GM13976 (cell line): ENCODE results near the gene DPCD.

Source experiments
- DNase-seq: peaks from one replicate; pipeline ENCODE4 v3.0.0; 2012; ENCODE audit warnings: low spot score
- in situ Hi-C: fragments of 300-500 bp; cut with MboI; formaldehyde crosslinking; loops from one replicate; pipeline ENCODE4 v1.12.0; 2022; ENCODE audit warnings: low sequenced_read_pairs, mixed read lengths, inconsistent platforms; ENCODE audit not compliant: unreplicated experiment
- TF ChIP-seq, protein P1 (sequence below): IDR thresholded peaks from 2 replicates; pipeline ENCODE4 v1.5.1; 2012; ENCODE audit warnings: borderline replicate concordance, mild to moderate bottlenecking; ENCODE audit not compliant: insufficient read depth; ENCODE audit errors: extremely low read depth, missing control alignments, control extremely low read depth

DPCD gene

DNA sequence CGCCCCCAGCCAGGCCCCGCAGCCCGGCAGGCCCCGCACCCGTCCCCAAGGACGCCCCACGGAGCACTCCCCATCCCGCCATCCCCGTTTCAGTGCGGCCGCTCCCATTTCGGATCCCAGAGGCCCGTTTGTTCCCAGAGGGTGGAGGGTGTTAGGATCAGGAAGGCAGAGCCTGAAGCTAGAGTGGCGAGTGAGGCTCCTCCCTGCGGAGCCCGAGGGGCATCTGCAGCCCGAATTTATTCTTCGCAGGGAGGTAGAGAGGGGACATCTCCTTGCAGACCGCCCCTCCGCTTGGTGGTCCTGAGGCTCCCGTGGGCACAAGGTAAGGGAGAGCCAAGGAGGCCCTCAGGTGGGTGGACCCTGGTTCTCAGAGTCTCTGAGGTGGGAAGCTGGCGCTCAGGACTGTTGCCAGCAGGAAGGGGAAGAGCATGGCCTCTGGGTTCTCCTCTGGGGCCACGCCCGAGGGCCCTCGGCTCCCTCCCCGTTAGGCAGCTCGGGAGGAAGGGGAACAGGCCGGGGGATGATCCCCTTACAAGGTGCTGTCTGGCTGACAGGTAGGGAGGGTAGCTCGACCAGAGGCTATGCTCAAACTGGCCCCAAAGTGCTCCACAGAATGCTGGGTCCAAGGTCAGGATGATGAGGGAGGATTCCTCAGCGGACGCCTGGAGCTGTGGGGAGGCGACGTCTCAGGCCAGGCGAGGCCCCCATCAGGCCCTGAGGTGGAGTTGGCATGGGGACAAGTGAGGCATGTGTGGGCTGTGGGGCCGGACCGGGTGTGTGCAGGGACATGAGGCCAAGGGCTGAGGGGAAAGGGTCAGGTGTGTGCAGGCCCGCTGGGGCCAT is 17.5 kb upstream of the DPCD start:
- no peak for DNase-seq
- in situ Hi-C loops, result loop anchor here (25.0 kb wide), 2 partner anchors 258 to 358 kb away; no protein-coding TSS in a partner anchor
- TF ChIP-seq, protein P1, sequence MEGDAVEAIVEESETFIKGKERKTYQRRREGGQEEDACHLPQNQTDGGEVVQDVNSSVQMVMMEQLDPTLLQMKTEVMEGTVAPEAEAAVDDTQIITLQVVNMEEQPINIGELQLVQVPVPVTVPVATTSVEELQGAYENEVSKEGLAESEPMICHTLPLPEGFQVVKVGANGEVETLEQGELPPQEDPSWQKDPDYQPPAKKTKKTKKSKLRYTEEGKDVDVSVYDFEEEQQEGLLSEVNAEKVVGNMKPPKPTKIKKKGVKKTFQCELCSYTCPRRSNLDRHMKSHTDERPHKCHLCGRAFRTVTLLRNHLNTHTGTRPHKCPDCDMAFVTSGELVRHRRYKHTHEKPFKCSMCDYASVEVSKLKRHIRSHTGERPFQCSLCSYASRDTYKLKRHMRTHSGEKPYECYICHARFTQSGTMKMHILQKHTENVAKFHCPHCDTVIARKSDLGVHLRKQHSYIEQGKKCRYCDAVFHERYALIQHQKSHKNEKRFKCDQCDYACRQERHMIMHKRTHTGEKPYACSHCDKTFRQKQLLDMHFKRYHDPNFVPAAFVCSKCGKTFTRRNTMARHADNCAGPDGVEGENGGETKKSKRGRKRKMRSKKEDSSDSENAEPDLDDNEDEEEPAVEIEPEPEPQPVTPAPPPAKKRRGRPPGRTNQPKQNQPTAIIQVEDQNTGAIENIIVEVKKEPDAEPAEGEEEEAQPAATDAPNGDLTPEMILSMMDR, result no peak

DNA sequence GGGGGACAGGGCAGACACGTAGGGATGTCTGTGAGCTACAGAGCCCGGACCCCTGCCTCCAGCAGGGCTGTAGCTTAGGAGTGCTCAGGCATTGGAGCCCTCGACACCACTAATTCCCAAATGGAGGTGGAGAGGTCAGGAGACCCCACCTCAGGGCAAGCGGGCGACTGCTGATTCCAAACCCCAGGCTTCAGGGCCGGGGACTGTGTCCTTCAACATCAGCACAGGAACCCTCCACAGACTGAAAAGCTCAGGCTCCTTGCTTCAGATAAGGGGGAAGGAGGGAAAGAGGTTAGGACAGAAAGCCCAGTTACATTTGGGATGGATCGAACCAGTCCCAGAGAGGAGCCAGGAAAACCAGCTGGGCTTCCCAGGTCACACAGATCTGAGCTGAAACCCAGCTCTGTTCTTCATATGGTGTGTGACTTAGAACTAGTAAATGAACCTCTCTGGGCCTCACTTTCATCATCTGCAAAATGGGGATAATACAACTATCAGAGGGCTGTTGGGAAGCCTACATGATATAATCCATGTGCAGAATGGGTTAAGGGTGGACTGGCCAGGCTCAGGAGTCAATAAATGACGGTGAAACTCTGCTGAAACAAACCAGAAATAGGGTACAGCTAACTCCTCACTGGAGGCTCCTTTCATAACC is 16.7 kb upstream of the DPCD start:
- TF ChIP-seq, protein P1, result no peak
- DNase-seq, result no peak
- in situ Hi-C loops, result loop anchor here (25.0 kb wide), 2 partner anchors 259 to 359 kb away; no protein-coding TSS in a partner anchor

DNA sequence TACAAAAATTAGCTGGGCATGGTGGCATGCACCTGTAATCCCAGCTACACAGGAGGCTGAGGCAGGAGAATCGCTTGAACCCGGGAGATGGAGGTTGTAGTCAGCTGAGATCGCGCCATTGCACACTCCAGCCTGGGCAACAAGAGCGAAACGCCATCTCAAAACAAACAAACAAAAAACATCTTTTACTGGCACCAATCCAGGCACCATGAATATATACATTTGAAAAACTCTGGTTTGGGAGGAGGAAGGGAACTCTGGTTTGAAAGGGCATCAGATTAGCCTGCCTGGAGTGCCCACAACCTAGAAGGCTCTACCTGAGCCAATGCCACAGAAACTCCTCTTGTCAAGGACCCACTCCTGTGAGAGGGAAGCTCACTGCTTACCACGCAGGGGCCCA is 16.0 kb upstream of the DPCD start:
- in situ Hi-C loops, result loop anchor here (25.0 kb wide), 2 partner anchors 260 to 360 kb away; no protein-coding TSS in a partner anchor
- TF ChIP-seq, protein P1, result no peak
- DNase-seq, result no peak

DNA sequence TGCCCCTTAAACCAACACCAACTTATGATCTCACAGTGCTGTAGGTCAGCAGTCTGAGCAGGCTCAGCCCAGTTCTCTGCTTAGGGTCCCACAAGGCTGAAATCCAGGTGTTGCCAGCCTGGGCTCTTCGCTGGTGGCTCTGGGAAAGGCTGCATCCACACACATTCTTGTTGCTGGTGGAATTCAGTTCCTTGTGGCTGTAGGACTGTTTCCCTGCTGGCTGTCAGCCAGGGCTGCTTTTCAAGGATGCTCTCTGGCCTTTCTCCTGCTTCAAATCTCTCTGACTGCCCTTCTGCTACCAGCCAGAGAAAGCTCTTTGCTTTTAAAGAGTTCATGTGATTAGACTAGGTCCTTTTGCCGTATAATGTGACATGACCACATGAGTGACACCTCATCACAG is 15.3 kb upstream of the DPCD start:
- in situ Hi-C loops, result loop anchor here (25.0 kb wide), 2 partner anchors 260 to 360 kb away; no protein-coding TSS in a partner anchor
- no peak for DNase-seq
- TF ChIP-seq, protein P1, result no peak

DNA sequence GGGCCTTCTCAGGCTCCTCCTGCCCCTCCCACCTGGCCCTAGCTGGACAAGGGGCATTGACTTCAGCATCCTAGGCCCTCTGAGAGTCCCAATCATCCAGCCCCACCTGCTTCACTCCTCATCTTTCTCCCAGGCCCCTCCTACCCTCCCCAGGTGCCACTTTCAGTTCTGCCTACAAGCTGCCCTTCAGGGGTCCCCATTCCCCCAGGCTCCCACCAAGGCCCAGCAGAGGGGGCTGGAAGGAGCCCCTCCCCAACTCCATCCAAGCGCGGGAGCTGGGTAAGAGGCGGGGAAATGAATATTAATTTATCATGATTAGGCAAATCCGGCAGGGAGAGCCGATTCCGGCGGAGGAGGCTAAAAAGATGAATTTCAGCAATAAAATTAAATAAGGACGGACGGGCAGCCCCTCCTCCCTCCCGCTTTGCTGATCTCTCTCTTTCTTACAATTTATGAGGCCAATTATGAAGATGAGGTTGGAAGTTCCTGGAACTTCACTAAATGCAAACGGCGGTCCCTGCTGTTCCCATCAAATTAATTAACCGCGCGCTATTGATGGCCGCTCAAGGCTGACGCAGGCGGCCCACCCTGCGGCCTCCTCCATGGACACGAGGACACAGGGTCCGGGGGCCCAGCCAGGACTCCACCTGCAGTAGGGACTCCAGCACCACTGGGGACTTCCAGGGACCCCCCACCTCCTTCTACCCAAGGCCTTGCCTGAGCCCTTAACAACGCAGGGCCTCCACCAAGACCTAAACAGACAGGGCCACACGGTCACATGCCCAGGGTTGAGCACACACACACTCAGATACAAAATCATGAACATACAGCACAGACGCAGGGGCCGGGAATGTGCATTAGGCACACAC is 14.0 kb upstream of the DPCD start:
- in situ Hi-C loops, result loop anchor here (25.0 kb wide), 2 partner anchors 262 to 362 kb away; no protein-coding TSS in a partner anchor

More for the DNA sequence above, 14.0 kb upstream of the DPCD start:
- TF ChIP-seq, protein P1, result no peak
- DNase-seq, result no peak
